ENCODE data around the gene HBG2. TPM values are rescaled to one million over a fixed set of nuclear protein-coding genes. Genes with fewer than 3 reads are reported as not detected.

The HBG2 gene
- total and polyA plus RNA-seq, 9 of the 15 experiments (the other 6 are each of a cell fraction or from before 2014, with no cell fraction given), result 1,626 to 58,619 (median 10,515) TPM

DNA sequence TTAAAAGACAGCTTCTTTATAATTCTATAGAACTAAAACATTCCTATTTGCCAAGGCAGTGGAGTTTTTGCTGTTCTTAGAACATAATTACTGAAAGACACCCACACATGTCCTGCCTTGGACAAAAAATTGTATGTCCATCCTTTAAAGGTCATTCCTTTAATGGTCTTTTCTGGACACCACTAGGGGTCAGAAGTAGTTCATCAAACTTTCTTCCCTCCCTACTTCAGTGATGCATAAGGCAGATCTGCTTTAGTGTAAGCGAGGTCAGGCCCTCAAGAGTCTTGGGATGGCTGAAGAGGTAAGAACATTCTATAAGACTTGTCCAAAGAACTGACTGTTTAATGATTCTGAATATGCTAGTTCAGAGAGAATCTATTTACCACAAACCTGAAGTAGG, 49.8 kb downstream of the HBG2 start (continued):
- TF ChIP-seq, protein P1, sequence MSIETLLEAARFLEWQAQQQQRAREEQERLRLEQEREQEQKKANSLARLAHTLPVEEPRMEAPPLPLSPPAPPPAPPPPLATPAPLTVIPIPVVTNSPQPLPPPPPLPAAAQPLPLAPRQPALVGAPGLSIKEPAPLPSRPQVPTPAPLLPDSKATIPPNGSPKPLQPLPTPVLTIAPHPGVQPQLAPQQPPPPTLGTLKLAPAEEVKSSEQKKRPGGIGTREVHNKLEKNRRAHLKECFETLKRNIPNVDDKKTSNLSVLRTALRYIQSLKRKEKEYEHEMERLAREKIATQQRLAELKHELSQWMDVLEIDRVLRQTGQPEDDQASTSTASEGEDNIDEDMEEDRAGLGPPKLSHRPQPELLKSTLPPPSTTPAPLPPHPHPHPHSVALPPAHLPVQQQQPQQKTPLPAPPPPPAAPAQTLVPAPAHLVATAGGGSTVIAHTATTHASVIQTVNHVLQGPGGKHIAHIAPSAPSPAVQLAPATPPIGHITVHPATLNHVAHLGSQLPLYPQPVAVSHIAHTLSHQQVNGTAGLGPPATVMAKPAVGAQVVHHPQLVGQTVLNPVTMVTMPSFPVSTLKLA (conservative IDR thresholded peaks at IDR 0.05), result peak in 1 of 2 experiments; percentile 45; a peak in 2 of 4 replicates
- peak; percentile 12; the same call in 1 of the 2 replicates for TF ChIP-seq GATAD2B (IDR thresholded peaks at IDR 0.05; ENCODE audit: borderline replicate concordance)
- TF ChIP-seq, protein P2, sequence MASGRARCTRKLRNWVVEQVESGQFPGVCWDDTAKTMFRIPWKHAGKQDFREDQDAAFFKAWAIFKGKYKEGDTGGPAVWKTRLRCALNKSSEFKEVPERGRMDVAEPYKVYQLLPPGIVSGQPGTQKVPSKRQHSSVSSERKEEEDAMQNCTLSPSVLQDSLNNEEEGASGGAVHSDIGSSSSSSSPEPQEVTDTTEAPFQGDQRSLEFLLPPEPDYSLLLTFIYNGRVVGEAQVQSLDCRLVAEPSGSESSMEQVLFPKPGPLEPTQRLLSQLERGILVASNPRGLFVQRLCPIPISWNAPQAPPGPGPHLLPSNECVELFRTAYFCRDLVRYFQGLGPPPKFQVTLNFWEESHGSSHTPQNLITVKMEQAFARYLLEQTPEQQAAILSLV (tag; IDR thresholded peaks at IDR 0.05), result no peak
- TF ChIP-seq ID3 (CRISPR knock-in tag; IDR thresholded peaks at IDR 0.05), result no peak
- peak; percentile 95 for TF ChIP-seq ID3 (tag; IDR thresholded peaks at IDR 0.05)
- TF ChIP-seq ZNF24 (IDR thresholded peaks at IDR 0.05), result peak; percentile 16; the same call in 1 of the 2 replicates
- TF ChIP-seq ZZZ3 (IDR thresholded peaks at IDR 0.05), result no peak
- TF ChIP-seq EGR1 (conservative IDR thresholded peaks at IDR 0.05), result peak; percentile 46
- TF ChIP-seq EP400 (IDR thresholded peaks at IDR 0.05), result peak; percentile 24; the same call in 1 of the 2 replicates
- no peak for TF ChIP-seq RUNX1 (IDR thresholded peaks at IDR 0.05; ENCODE audit: low read depth)
- TF ChIP-seq, protein P3, sequence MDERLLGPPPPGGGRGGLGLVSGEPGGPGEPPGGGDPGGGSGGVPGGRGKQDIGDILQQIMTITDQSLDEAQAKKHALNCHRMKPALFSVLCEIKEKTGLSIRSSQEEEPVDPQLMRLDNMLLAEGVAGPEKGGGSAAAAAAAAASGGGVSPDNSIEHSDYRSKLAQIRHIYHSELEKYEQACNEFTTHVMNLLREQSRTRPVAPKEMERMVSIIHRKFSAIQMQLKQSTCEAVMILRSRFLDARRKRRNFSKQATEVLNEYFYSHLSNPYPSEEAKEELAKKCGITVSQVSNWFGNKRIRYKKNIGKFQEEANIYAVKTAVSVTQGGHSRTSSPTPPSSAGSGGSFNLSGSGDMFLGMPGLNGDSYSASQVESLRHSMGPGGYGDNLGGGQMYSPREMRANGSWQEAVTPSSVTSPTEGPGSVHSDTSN (CRISPR knock-in tag; IDR thresholded peaks at IDR 0.05; ENCODE audit: low read depth), result no peak
- TF ChIP-seq, protein P3 (tag; conservative IDR thresholded peaks at IDR 0.05; ENCODE audit: low read depth), result 0 out of 2 replicates have a peak, but pooled peaks have one; percentile 19
- TF ChIP-seq, protein P4, sequence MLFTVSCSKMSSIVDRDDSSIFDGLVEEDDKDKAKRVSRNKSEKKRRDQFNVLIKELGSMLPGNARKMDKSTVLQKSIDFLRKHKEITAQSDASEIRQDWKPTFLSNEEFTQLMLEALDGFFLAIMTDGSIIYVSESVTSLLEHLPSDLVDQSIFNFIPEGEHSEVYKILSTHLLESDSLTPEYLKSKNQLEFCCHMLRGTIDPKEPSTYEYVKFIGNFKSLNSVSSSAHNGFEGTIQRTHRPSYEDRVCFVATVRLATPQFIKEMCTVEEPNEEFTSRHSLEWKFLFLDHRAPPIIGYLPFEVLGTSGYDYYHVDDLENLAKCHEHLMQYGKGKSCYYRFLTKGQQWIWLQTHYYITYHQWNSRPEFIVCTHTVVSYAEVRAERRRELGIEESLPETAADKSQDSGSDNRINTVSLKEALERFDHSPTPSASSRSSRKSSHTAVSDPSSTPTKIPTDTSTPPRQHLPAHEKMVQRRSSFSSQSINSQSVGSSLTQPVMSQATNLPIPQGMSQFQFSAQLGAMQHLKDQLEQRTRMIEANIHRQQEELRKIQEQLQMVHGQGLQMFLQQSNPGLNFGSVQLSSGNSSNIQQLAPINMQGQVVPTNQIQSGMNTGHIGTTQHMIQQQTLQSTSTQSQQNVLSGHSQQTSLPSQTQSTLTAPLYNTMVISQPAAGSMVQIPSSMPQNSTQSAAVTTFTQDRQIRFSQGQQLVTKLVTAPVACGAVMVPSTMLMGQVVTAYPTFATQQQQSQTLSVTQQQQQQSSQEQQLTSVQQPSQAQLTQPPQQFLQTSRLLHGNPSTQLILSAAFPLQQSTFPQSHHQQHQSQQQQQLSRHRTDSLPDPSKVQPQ (CRISPR knock-in tag; IDR thresholded peaks at IDR 0.05; ENCODE audit: borderline replicate concordance), result no peak
- TF ChIP-seq TAL1 (IDR thresholded peaks at IDR 0.05), result peak; percentile 12; the same call in 1 of the 2 replicates
- peak; percentile 27 to 44; a peak in 1 of 4 replicates for TF ChIP-seq KDM1A (IDR thresholded peaks at IDR 0.05)
- TF ChIP-seq ZNF431 (CRISPR knock-in tag; IDR thresholded peaks at IDR 0.05), result no peak
- TF ChIP-seq CTBP1 (IDR thresholded peaks at IDR 0.05; ENCODE audit: borderline replicate concordance), result peak; percentile 68; the same call in 1 of the 2 replicates
- no peak for TF ChIP-seq NFYB (IDR thresholded peaks at IDR 0.05; ENCODE audit: extremely low read depth, insufficient read length)
- peak in 1 of 2 experiments; percentile 58; a peak in 2 of 4 replicates for TF ChIP-seq MAZ (CRISPR knock-in tag; conservative IDR thresholded peaks at IDR 0.05 in 1 of 2, IDR thresholded peaks at IDR 0.05 in 1 of 2)
- no peak for TF ChIP-seq KLF6 (CRISPR knock-in tag; IDR thresholded peaks at IDR 0.05; ENCODE audit: borderline replicate concordance)
- no peak for TF ChIP-seq CBX8 (IDR thresholded peaks at IDR 0.05; ENCODE audit: borderline replicate concordance, extremely low read depth, low read depth, low read length, poor library complexity, severe bottlenecking)
